ENCODE measurements around the gene FAM72C.
"Not testable (repeated sequence)": the region's sequence is repeated elsewhere in the genome, so short reads cannot be mapped to it uniquely, and the experiment has no call there.

- TF ChIP-seq CTCF (conservative IDR thresholded peaks at IDR 0.05; ENCODE audit: low read length); EZH2phosphoT487 (IDR thresholded peaks at IDR 0.05; ENCODE audit: borderline replicate concordance, low read depth, low read length): not testable (repeated sequence)
Observed at GRCh38 chr1:143984721-143985473, 13.1 kb upstream of the FAM72C start.

Data from OCI-LY7 (cell line).